Stomach (tissue), 9 donors: ENCODE data around the gene DPYSL3. TPM values are rescaled to one million over a fixed set of nuclear protein-coding genes. Genes with fewer than 3 reads are reported as not detected.

Source experiments
- DNase-seq, 2 donors: peaks; one replicate each; pipeline versions ENCODE4 v3.0.0 to v3.0.0-alpha.2; 2013 to 2019
- H3K27ac ChIP-seq, 5 donors: fragments of 200-600 bp in 4 of 5; sonication (generic) in 4 of 5; one replicate each; pipeline ENCODE4 v1.5.1; 2013 to 2019; ENCODE audit warnings: mild to moderate bottlenecking in 1 of 5, moderate library complexity in 1 of 5
- H3K27me3 ChIP-seq, 3 donors: fragments of 200-600 bp; sonication (generic); one replicate each; pipeline ENCODE4 v1.5.1; 2017 to 2019; ENCODE audit warnings: mixed run types in 1 of 3
- H3K36me3 ChIP-seq, 4 donors: fragments of 200-600 bp; sonication (generic); 1 replicate in 3 of 4; 2 replicates in 1 of 4; pipeline ENCODE4 v1.5.1; 2016 to 2019
- H3K4me1 ChIP-seq, 4 donors: fragments of 200-600 bp; sonication (generic); one replicate each; pipeline ENCODE4 v1.5.1; 2016 to 2019
- H3K4me3 ChIP-seq, 4 donors: fragments of 200-600 bp; sonication (generic) in 3 of 4; one replicate each; pipeline ENCODE4 v1.5.1; 2016 to 2019; ENCODE audit warnings: mild to moderate bottlenecking in 1 of 4
- H3K9me3 ChIP-seq, 4 donors: fragments of 200-600 bp; sonication (generic); one replicate each; pipeline ENCODE4 v1.5.1; 2016 to 2019
- CTCF ChIP-seq, 7 experiments: fragments of 450-650 bp in 4 of 7; fragments of 200-600 bp in 3 of 7; sonication (generic) in 3 of 7; IDR thresholded peaks; one replicate each; pipeline ENCODE4 v1.5.1; 2016 to 2019; ENCODE audit warnings: antibody characterized with exemption in 7 of 7, control low read depth in 2 of 7, mild to moderate bottlenecking in 1 of 7
- EP300 ChIP-seq: sonication (generic); formaldehyde crosslinking; IDR thresholded peaks from one replicate; pipeline ENCODE4 v1.6.1; 2017; ENCODE audit warnings: antibody characterized with exemption
- POLR2A ChIP-seq, 4 donors: fragments of 450-650 bp; IDR thresholded peaks; one replicate each; pipeline ENCODE4 v1.6.1; 2016; ENCODE audit warnings: antibody characterized with exemption in 4 of 4, control low read depth in 2 of 4, mild to moderate bottlenecking in 1 of 4, moderate library complexity in 1 of 4
- POLR2AphosphoS5 ChIP-seq, 3 donors: sonication (generic); formaldehyde crosslinking; IDR thresholded peaks; one replicate each; pipeline ENCODE4 v1.6.1; 2016; ENCODE audit warnings: antibody characterized with exemption in 3 of 3
- whole genome bisulfite sequencing, 5 donors: extraction: QIAGEN DNeasy Blood & Tissue Kit in 3 of 5; methylation state at CpG; one replicate each; pipeline versions ENCODE4 v1.1.5 to v1.1.7; 2013 to 2018; 5-methylcytosine and 5-hydroxymethylcytosine counted together
- intact Hi-C: fragments of 100-400 bp; cut with DNase I; formaldehyde crosslinking; loops from one replicate; pipeline ENCODE4 v1.15.1; 2023; ENCODE audit warnings: low total_unique reads
- polyA plus RNA-seq, 3 donors: library from polyadenylated mRNA; stranded (reverse); fragments of 200-250 nt; gene quantifications; one replicate each; pipeline ENCODE4 v1.2.3, GENCODE V29; 2013
- total RNA-seq, 5 donors: library from RNA; depleted of rRNA; stranded (reverse); fragments of >200 nt; gene quantifications; one replicate each; pipeline versions ENCODE4 v1.1.0 to v1.2.3, GENCODE V29; 2014 to 2016
- donor health status: healthy with polysubstance abuse.
- donor health status: Bipolar disorder and iron deficiency.
- donor health status: healthy.

DPYSL3 gene
- total and polyA plus RNA-seq, 8 donors, result 15.0 to 144 (median 38.0) TPM

GRCh38 chr5:147397616-147398015, 112.3 kb downstream of the DPYSL3 start:
- no peak for DNase-seq
- no peak overlapping the region for H3K4me3 ChIP-seq
- intact Hi-C loops, result no loop called here
- WGBS, 5 donors, result 85 to 89% (median 89%) methylated on average over 11 of the region's 11 CpGs
- H3K27me3 ChIP-seq, result no peaks in the 10 kb centered on the region
- no peak for TF ChIP-seq POLR2A (IDR thresholded peaks at IDR 0.05)
- no peak for TF ChIP-seq POLR2AphosphoS5 (IDR thresholded peaks at IDR 0.05)
- no peak for TF ChIP-seq EP300
- TF ChIP-seq CTCF (IDR thresholded peaks at IDR 0.05), result no peak
- H3K4me1 ChIP-seq, result no peaks in the 10 kb centered on the region
- H3K36me3 ChIP-seq, result peaks cover 0 to 80% (median 56%) of the 10 kb centered on the region in 4 donors
- H3K27ac ChIP-seq, result no peak overlapping the region
- no peaks in the 10 kb centered on the region for H3K9me3 ChIP-seq

- WGBS, 5 donors, result 66 to 87% (median 74%) methylated on average over 5 to 8 of the region's 8 CpGs
- TF ChIP-seq POLR2AphosphoS5 (IDR thresholded peaks at IDR 0.05) (no peak), CTCF (IDR thresholded peaks at IDR 0.05) (no peak), EP300 (no peak), POLR2A (IDR thresholded peaks at IDR 0.05) (no peak)
- Histone ChIP-seq H3K36me3 (peaks cover 0 to 84% (median 56%) of the 10 kb centered on the region in 4 donors), H3K9me3 (no peaks in the 10 kb centered on the region), H3K4me1 (no peaks in the 10 kb centered on the region), H3K27ac (peak overlapping the region in 2 of 5 donors; percentile 6 to 7), H3K27me3 (no peaks in the 10 kb centered on the region), H3K4me3 (no peak overlapping the region)
- no peak for DNase-seq
- intact Hi-C loops, result no loop called here
These were observed 113.6 kb downstream of the DPYSL3 start for GRCh38 chr5:147396070-147396823.

GRCh38 chr5:147393874-147394672, 115.8 kb downstream of the DPYSL3 start:
- Histone ChIP-seq H3K36me3 (peaks cover 0 to 66% (median 44%) of the 10 kb centered on the region in 4 donors), H3K4me3 (no peak overlapping the region), H3K9me3 (no peaks in the 10 kb centered on the region), H3K4me1 (no peaks in the 10 kb centered on the region), H3K27ac (no peak overlapping the region), H3K27me3 (no peaks in the 10 kb centered on the region)
- 73 to 82% (median 74%) methylated on average over 15 of the region's 15 CpGs for WGBS, 5 donors
- intact Hi-C loops, result no loop called here
- DNase-seq, result no peak
- no peak for TF ChIP-seq CTCF (IDR thresholded peaks at IDR 0.05)
- no peak for TF ChIP-seq EP300
- TF ChIP-seq POLR2A (IDR thresholded peaks at IDR 0.05), result no peak
- no peak for TF ChIP-seq POLR2AphosphoS5 (IDR thresholded peaks at IDR 0.05)

GRCh38 chr5:147391781-147392180, 118.1 kb downstream of the DPYSL3 start:
- 62 to 67% (median 63%) methylated on average over 5 of the region's 5 CpGs for WGBS, 5 donors
- intact Hi-C loops, result no loop called here
- TF ChIP-seq EP300 (no peak), CTCF (IDR thresholded peaks at IDR 0.05) (peak in 5 of 7 experiments; percentile 33 to 47 (median 44))
- Histone ChIP-seq H3K27me3 (no peaks in the 10 kb centered on the region), H3K36me3 (peaks cover 0 to 48% (median 24%) of the 10 kb centered on the region in 4 donors), H3K27ac (peak overlapping the region in 1 of 5 donors; percentile 7), H3K4me1 (no peaks in the 10 kb centered on the region), H3K4me3 (no peak overlapping the region), H3K9me3 (no peaks in the 10 kb centered on the region)
- DNase-seq, result peak; percentile 30 to 59
